GM18517 (cell line): Measurements from ENCODE around the gene ZBTB7A.
"Not testable (repeated sequence)": the region's sequence is repeated elsewhere in the genome, so short reads cannot be mapped to it uniquely, and the experiment has no call there.

Experiments
- ATAC-seq: cut with Tn5 transposase; IDR thresholded peaks from one replicate; pipeline ENCODE4 v1.9.1; 2021; ENCODE audit warnings: mild to moderate bottlenecking, moderate library complexity; ENCODE audit not compliant: unreplicated experiment

ZBTB7A gene

DNA sequence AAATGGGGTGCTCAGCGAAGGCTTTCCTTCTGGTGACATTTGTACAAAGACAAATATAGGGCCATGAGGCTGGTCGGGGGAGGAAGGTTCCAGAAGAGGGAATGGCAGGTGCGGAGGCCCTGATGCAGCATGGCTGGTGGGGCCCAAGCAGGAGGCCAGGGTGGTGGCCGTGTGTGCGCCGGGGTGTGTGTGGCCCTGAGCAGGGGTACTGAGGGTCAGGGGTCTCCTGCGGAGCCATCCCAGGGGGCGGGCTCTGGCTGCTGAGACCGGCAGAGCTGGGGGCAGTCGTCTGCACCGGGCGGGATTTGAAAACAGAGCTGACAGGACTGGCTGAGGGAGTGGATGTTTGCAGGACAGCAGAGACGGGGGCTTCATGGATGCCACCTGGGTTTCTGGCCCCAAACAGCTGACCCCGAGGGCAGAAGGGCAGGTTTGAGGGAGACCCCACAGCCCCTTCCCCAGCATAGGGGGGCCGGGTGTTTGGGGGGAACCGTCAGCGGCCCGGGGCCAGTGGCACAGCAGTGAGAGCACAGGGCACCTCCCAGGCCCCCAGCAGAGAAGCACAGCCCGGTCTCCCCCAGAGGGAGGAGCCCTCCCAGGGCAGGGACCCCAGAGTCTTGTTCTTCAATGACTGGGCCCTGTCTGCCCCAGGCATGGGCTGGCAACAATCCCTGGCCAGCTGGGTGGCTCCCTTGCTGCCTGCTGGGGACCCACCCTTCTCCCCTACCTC, 47.8 kb downstream of the ZBTB7A start:
- ATAC-seq = no peak

DNA sequence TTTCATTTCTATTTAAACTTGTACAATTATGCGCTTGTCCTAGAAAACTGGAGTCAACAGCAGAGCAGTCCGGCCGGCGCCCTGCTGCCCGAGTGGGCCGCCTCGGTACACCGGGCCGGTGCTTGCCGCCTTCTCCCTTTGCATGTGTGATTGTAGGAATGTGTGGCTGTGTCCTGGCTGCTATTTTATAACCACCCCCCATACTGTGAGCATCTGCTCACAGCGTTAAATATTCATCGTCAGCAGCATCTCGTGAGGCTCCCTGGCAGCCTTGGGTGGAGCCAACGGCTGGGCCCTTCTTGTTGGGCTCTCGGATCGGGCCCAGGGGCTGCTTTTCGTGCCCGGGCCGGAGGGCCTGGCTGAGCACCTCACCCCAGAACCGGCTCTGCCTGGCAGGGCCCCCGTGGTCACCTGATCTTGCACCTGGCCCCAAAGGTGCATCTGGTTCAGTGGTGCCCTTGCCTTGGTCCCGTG, 48.5 kb downstream of the ZBTB7A start:
- ATAC-seq = no peak

DNA sequence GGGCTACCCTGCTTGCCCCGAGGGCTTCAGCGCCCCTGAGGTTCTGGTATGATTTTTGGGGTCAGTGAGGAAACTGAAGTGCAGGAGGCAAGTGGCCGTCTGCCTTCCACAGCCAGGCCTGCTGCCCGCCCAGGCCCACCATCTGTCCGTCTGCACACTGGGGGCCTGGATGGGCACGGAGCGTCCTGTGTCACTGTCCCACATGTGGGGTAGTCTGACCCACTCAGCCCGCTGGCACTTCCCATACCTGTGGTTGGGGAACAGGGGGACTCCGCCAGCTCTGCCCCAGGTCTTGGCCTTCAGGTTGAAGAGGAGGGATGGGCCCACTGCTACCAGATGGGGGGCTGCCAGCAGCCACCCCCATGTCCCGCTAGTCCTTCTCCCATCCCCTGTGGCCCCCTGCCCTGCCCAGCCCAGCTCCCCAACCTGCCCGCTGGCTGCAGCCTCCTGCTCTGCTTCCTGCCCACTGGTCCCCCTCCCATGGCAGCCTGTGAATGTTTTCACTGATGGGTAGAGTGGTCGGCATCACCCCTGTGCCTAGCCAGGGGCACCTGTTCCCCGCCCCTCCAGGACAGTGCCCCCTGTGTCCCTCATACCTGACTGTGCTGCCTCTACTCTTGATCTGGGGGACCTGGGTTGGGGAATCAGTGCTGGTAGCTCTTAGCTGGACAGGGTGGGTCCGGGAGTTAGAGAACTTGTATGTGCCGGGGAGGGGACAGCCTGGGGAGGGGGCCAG, 49.6 kb downstream of the ZBTB7A start:
- no peak for ATAC-seq

DNA sequence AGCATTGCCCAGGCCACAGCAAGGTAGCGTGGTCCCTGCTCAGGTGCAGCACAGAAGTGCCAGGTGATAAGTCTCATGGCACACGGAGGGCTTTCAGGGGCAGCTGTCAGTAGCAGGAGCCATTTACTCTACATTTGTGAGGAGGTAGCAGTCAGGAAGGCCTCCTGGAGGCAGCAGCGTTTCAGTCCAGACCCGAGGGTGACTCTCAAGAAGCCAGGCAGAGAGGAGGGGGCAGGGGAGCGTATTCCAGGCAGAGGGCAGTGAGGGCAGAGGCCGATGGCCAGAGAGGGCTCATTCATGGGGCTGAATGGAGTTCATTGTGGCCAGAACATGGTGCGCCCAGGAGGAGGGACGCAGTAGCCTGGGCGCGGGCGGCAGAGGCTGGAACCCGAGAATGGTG, 50.2 kb downstream of the ZBTB7A start:
- no peak for ATAC-seq

DNA sequence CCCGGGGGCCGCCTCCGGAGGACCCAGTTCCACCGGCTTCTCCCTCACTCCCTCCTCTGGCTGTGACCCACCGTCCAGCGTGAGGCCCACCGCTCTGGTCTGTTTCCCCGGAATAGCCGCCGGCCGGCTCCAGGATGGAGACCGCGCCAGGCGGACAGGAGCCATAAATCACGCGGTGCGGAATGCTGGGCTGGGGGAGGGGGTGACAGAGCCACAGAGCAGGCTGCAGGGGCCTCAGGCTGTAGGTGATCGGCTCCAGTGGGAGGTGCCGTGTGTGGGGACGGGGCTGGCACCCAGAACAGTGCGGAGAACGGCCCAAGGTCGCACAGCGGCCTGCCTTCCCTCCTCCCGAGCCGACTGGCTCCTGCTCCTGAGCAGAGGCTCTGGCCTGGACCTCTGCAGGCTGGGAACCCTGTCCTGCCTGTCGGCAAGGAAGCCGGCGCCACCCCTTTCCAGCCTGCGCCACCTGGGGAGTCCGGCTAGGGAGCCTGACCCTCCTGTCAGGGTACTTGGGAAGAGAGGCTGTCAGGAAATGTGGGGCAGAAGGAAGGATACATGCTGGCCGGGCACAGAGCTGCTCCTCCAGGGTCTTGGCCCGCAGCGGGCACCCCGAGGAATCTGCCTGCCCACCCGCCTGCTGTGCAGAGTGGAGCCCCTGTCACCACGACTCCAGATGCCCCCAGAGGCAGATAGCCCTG, 50.8 kb downstream of the ZBTB7A start:
- no peak for ATAC-seq

DNA sequence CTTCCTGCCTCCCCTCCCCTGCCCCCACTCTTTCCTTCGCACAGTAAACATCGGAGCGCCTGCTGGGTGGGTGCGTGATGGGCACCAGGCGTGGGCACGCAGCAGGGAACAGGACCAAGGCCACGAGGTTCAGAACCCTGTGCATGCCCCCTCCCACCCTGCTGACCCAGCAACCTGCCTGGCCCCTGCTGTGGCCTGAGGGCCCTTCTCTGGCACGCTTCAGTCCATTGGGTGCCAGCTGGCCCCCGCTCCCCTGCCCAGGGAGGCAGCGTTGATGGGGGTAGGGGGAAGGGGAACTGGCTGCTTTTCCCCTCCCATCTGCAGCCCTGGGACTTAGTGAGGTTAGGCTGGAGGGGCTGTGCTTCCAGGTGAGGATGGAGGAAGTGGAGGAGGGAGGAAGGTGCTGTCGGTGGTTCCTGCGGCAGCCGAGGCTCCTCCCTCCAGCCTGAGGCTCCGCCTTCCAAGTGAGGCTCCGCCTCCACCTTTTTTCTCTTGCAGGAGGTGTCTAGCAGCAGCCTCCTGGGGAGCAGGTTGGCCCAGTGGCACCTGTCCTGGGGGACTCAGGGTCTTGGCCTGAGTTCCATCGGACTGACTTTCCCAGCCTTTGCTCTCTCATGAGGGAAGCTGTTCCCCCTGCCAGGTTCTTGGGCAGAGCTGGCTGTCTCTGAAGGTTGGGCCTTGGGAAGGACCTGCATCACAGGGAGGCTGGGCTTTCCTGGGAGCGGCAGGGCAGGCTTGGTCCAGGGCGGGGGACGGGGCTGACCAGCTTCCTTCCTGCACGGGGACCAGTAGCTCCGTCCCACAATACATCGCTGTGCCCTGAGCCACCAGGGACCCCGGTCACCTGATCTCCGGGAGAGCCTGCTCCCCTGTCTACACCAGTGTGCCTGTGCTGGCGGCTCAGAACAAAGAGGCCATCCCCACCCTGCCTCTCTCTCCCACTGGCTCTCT, 51.9 kb downstream of the ZBTB7A start:
- ATAC-seq = no peak

DNA sequence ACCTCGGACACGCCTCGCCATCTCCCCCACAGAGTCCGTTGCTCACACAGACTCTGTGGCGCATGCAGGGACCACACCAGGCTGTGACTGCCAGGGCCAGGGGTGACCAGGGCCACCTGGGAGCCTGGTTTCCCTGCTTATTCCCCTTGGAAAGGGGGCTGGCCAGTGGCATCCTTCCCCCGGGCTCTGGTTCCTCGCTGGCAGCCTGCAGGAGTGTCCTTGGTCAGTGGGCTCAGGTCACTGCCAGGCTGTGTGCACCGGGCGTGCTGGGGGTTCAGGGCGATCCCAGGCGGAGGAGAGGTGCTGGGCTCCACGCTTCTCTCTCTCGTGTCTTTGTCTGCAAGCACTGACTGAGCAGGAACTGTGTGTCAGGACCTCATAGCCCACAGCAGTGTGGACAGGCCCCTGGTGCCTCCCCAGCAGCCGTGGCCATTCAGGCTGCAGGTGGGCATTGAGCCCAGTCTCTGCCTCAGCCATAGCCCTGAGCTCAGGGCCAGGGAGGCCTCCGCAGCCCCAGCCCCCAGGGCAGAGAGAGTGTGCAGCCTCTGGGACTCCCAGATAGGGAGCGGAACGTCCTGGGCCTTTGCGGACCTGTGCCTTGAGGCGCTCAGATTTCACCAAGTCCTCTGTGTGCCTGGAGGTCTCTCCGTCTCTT, 52.7 kb downstream of the ZBTB7A start:
- ATAC-seq = no peak

DNA sequence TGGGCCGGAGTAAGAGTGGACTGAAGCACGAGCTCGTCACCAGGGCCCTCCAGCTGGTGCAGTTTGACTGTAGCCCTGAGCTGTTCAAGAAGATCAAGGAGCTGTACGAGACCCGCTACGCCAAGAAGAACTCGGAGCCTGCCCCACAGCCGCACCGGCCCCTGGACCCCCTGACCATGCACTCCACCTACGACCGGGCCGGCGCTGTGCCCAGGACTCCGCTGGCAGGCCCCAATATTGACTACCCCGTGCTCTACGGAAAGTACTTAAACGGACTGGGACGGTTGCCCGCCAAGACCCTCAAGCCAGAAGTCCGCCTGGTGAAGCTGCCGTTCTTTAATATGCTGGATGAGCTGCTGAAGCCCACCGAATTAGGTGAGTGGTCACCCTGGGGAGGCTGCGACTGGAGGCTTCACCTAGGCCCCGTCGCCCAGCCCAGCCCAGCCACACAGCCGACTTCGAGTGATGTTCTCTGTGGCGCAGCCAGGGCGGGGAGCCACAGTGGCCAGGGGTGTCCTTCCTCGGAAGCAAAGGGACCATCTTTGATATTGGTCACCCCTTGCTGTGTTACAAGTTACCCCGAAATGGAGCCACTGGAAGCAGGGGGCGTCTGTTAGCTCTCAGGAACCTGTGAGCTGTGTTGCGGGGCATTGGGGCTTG, 53.6 kb downstream of the ZBTB7A start:
- no peak for ATAC-seq

DNA sequence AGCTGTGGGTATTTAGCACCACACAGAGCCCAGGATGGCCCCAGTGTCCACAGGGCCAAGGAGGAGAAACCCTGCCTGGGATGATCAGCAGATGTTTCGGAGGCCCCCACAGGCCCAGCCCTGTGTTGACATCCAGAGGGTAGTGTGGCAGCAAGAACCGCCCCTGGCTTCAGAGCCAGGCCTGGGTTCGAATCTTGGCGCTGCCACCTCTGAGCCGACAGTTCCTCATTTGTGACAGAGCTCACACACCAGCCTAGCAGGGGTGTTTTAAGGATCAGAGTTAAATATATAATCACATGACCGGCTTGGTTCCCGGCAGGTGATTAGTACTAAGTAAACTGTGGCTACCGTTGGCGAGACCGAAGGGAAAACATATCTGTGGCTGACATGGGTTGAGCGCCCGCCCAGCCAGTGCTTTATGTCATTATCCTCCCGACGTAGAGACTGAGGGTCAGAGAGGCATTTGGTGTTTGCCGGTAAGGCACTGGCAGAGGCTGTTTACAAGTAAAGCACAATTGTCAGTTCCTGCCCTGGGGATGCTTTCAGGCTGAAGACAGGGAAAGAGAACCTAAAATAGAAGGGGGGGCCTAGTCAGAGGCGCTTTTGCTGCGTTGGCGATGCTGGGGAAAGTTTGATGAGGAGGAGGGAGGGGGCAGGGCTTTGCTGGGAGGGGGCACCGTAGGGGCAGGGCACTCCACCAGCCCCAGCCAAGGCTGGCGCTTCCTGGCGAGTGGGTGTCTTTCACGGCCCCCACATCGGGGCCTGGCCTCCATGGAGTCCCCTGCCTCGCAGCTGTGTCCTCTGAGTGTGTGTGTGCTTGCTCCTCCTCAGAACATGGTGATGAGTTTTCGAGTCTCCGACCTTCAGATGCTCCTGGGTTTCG, 54.4 kb downstream of the ZBTB7A start:
- ATAC-seq = no peak

DNA sequence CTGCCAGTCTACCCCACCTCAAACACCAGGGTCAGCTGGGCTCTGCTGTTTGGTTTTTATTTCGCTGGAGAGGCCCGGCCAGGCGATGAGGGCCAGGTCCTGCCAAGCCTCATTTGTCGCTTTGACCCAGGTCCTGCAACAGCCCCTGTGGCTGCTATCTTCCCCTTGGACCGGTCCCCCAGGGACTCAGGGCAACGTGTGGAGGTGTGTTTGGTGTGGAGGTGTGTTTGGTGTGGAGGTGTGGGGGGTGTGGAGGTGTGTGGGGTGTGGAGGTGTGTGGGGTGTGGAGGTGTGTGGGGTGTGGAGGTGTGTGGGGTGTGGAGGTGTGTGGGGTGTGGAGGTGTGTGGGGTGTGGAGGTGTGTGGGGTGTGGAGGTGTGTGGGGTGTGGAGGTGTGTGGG, 55.3 kb downstream of the ZBTB7A start:
- not testable (repeated sequence) for ATAC-seq

DNA sequence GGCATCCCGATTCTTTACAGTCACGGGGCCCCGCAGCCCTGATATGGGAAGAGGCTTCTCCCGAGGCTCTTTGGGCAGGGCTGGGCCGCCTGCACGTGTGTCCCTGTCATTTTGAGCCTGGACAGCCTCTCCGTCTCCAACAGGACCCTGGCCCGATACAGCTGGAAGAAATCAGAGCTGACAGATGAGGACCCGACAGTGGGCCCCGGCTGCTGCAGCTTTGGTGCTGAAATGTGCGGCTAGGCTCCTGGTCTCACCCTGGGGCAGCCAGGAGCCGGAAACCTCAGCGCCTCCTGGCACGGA, 55.9 kb downstream of the ZBTB7A start:
- ATAC-seq = no peak

DNA sequence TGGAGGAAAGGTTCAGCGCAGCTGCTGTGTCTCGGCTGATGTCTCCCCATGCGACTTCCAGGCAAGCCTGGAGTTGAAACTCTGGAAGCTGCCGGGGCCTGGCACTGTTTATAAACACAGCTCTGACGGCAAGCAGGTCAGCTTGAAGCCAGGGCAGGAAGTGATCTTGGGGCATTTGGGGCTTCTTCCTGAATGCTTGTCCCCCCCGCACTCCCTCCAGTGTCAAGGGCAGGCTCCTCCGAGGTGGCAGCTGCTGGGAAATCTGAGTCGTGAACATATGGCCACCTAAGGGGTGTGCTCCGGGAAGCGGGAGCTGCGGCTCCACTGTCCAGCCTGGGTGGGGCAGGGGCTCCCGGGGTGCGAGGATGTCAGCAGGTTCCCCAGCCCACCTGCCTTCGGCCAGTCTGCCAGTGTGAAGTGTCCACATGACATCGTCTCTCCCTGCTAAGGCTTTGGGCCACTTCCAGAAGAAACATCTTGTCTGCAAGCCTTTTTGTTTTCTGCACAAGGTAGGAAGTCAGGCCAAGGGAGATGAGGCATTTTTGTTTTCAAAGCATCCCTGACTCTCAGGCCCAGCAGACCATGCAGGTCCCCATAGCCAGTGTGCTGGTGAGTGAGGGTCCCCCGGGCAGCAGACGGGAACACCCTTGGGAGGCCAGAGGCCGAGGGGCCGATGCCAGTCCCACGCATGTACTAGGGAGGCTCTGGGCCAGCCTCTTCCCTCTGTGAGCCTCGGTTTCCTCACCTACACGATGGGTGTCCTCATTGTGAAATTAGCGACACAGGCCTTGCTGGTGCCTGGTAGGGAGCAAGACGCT, 56.5 kb downstream of the ZBTB7A start:
- no peak for ATAC-seq

DNA sequence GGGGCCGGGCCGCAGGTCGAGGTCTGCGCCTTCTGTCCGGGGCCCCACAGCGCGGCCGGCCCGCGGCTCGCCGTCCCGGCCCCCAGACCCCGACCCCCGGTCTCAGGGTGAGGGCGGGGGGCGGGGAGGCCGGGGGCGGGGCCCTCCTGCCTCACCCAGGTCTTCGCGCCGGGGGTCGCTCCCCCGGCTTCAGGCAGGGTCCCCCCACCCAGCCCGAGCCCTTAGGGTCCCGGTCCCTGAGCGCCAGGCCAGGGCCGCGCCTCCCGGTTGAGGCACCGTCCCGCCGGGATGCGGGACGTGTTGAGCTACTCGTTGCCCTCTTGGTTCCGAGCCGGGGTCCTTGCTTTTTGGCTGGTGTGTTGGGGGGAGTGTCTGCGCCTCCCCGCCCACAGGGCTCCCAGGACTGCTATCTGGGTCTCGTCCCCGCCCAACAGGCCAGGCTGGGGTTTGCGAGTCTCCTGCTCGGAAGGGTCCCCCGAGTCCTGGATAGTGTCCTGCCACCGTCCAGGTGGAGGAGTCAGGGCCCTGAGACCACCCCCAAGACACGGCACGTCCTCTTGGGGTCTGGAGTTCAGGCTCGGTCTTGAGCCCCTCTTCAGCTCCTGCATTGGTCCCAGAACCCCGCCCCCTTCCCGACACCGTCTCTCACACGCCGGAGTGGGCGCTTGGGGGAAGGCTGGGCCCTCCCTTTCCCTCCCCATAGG, 58.7 kb downstream of the ZBTB7A start:
- ATAC-seq = peak; percentile 5

DNA sequence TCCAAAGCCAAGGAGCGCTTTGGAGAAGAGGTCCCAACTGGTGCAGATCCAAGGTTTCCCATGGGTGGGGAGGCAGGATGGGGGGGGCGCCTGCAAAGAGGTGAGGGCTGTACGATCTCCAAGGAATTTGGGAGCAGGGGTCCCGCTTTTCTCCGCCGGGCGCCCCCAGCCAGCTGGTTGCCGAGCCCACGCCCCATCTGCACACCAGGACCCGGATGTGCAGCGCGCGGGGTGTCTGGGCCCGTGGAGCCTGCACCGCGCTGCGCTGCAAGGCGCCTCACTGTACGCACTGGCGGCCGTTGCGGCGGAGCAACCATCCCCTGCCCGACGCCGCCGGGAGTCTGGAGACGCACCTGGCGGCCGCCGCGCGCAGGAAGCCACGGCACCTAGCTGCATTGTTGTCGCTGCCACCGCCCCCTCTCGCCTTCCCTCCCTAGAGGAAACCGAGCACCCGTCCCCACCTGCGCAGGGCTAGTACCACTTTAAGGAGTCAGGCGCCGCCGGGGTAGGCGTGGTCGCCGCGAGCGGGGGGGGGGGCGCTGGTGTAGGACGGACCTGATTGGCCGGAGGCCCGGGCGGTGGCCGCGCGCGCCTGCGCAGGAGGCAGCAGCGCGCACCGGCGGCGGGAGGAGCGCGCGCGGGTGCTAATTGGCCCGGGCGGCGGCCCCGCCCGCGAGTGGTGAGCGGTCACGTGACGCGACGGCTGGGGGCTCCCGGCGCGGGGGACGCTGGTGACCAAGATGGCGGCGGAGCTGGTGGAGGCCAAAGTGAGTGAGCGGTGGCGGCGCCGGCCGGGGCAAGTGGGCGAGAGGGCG, 59.5 kb downstream of the ZBTB7A start, which contains the start of gene PIAS4:
TSS of gene PIAS4 (plus strand) at position 716 of the 815 bp plus-strand sequence. CDS start at position 741, 25 bp downstream.
- ATAC-seq = peak; percentile 83

DNA sequence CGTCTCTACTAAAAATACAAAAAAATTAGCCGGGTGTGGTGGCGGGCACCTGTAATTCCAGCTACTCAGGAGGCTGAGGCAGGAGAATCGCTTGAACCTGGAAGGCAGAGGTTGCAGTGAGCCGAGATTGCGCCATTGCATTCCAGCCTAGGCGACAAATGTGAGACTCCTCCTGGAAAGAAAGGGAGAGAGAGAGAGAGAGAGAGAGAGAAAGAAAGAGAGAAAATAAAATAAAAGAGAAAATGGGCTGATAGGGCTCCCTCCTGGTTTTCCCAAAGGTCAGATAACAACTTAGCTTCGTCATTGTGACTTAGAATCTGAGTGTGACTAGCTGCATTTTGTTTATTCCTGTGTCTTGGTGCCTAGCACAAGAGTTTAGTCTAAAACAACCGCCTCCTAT, 61.3 kb downstream of the ZBTB7A start:
- ATAC-seq = not testable (repeated sequence)

DNA sequence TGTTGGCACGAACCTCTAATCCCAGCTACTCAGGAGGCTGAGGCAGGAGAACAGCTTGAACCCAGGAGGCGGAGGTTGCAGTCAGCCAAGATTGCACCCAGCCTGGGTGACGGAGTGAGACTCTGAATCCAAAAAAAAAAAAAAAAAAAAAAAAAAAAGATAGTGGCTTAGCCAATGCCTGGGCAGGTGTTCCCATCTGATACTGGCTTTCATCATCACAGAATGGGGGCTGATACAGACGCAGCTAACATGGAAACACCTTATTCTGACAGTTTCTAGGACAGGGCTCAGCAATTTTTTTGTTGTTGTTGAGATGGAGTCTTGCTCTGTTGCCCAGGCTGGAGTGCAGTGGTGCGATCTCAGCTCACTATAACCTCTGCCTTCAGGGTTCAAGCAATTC, 65.9 kb downstream of the ZBTB7A start:
- not testable (repeated sequence) for ATAC-seq
